GM19452 (cell line): ENCODE measurements around the gene PLEKHS1.
"Not testable (repeated sequence)": the region's sequence is repeated elsewhere in the genome, so short reads cannot be mapped to it uniquely, and the experiment has no call there.

ENCODE experiments used
- ATAC-seq: cut with Tn5 transposase; IDR thresholded peaks from one replicate; pipeline ENCODE4 v1.9.1; 2021; ENCODE audit not compliant: unreplicated experiment

PLEKHS1 gene

DNA sequence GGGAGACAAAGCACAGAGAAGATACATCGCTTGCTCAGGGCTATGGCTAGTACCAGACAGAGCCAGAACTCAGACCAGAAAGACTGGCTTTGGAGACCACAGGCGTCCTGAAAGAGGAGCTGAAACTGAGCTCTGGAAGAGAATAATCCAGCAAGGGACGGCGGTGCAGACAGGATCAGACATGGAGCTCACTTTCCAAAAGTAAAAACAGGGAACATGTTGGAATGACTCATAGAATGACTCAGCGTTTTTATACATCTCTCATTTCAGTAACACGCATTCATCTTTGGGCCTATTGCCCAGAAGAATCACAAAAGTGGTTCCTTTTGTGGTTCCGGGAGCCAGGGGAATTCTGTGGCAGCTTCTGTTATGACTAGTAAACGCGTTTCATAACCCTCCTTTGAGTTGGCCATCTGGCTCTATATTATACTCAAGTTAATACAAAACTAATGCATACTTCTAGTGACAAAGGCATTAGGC lies 37.2 kb downstream of the PLEKHS1 start:
- peak; percentile 92 for ATAC-seq

DNA sequence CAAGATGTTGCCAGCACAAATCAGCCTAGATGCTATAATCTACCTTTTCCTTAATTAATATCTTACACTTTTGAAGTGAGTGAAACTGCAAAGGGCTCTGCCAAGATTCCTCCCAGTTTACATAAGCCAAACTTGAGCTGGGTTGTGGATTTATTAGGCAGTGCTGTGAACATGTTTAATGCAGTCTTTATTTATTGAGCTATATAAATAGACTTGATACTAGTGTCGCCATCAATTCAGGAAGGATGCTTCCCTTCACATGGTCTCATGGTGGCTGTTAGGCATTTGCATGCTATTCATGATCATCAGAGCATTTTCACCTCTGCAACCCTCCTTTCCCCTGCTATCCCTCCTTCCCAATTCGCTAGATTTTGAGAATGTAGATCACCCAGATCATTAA lies 40.2 kb downstream of the PLEKHS1 start:
- no peak for ATAC-seq

DNA sequence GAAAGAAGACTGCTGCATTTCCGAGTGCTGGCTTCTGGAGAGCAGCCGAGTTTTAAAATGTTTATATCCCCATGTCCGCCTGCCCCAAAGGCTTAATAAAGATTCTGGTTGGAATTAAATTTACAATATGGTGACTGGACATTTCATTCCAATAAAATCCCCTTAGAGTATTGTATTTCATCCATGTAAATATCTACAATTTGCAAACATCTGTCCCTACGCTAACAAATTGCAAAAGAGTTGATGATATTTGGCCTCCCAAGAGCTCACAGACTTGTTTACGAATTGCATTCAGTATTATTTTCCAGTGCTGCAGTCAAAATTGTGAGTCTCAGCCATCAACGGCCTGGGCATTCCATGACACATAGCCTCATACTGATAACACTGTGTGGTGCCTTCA lies 50.1 kb downstream of the PLEKHS1 start:
- ATAC-seq: no peak

DNA sequence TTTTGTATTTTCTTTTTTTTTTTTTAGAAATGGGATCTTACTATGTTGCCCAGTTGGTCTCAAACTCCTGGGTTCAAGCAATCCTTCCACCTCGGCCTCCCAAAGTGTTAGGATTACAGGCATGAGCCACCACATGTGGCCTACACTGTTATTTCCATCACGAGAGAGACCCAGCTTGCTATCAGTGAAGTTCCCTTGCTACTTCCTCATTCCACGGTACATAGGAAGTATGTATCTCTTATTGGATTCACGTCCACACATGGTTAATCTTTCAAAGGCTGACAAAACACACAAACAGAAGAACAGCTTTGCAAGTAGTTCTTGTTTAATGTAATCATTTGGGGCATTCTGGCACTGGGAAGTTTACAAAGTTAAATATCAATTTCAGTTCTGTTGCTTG lies 51.5 kb downstream of the PLEKHS1 start:
- ATAC-seq: no peak

DNA sequence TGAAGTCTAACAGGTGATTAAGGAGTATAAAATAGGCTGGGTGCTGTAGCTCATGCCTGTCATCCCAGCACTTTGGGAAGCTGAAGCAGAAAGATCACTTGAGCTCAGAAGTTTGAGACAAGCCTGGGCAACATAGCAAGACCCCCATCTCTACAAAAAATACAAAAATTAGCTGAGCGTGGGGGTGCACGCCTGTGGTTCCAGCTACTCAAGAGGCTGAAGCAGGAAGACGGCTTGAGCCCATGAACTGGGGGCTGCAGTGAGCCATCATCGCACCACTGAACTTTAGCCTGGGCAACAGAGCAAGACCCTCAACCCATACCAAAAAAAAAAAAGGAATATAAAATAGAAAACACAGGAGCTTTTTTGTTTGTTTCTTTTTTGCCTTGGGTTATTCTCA lies 55.0 kb downstream of the PLEKHS1 start:
- ATAC-seq: no peak

GRCh38 chr10:113808168-113808567 lies 56.7 kb downstream of the PLEKHS1 start:
- no peak for ATAC-seq

DNA sequence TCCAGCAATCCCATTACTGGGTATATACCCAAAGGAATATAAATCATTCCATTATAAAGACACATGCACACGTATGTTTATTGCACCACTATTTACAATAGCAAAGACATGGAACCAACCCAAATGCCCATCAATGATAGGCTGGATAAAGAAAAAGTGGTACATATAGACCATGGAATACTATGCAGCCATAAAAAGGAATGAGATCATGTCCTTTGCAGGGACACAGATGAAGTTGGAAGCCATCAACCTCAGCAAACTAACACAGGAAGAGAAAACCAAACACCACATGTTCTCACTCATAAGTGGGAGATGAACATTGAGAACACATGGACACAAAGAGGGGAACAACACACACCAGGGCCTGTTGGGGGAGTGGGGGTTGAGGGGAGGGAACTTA lies 63.2 kb downstream of the PLEKHS1 start:
- ATAC-seq: not testable (repeated sequence)

GRCh38 chr10:113819989-113820388 lies 68.5 kb downstream of the PLEKHS1 start:
- no peak for ATAC-seq

DNA sequence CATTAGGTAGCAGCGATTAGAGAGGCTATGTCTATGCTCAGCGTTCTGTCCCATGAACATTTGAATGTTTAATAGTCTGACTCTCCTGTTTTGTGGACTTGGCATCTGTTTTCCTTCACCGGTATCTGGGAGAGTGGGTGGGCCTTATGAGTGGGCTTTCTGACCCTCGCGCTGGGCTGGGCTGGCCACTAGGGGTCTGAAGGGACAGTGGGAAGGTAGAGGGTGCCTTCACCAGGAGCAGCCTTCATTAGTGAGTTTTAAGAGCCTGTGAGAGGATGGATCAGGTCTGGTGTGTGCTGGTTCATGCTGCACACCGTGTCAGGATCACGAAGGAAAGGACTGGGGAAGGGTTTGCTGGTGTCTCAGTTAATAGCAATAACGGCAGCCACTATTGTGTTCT lies 69.0 kb downstream of the PLEKHS1 start:
- ATAC-seq: no peak

DNA sequence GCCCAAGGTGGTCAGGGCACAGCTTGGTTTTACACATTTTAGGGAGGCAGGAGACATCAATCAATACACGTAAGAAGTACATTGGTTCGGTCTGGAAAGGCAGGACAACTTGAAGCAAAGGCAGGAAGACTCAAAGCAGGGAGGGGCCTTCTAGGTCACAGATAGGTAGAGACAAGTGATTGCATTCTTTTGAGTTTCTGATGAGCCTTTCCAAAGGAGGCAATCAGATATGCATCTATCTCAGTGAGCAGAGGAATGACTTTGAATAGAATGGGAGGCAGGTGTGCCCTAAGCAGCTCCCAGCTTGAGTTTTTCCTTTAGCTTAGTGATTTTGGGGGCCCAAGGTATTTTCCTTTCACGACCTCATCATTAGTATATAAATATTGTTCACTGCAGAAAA lies 69.8 kb downstream of the PLEKHS1 start:
- not testable (repeated sequence) for ATAC-seq

- ATAC-seq: no peak
These were observed 70.7 kb downstream of the PLEKHS1 start for GRCh38 chr10:113822174-113822573.

GRCh38 chr10:113823389-113823788 lies 71.9 kb downstream of the PLEKHS1 start:
- ATAC-seq: no peak

- no peak for ATAC-seq
These were observed 74.3 kb downstream of the PLEKHS1 start for GRCh38 chr10:113825791-113826190.

DNA sequence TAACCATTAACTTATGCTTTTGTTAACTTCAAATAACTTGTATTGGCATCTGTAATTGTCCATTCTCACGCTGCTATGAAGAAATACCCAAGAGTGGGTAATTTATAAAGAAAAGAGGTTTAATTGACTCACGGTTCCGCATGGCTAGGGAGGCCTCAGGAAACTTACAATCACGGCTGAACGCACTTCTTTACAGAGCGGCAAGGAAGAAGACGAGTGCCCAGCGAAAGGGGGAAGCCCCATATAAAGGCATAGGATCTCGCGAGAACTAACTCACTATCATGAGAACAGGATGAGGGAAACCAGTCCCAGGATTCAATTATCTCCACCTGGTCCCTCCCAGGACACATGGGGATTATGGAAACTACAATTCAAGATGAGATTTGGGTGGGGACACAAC lies 77.1 kb downstream of the PLEKHS1 start:
- not testable (repeated sequence) for ATAC-seq
